OCI-LY1 (cell line): ENCODE measurements around the gene FANCD2.

Source experiments
- EZH2 ChIP-seq: fragments of 200-600 bp; sonication (generic), shearing (Covaris generic); IDR thresholded peaks from 2 replicates; pipeline ENCODE4 v1.8.0; 2017; ENCODE audit warnings: borderline replicate concordance, mixed run types, mild to moderate bottlenecking, antibody characterized with exemption, low read length, moderate library complexity, mixed read lengths
- TF ChIP-seq, protein P1 (sequence below): fragments of 200-600 bp; sonication (generic), shearing (Covaris generic); IDR thresholded peaks from 2 replicates; pipeline ENCODE4 v1.5.1; 2017; ENCODE audit warnings: mild to moderate bottlenecking, antibody characterized with exemption, low read length, moderate library complexity, mixed read lengths

GRCh38 chr3:9978710-9979305, 47.4 kb upstream of the FANCD2 start:
- no peak for TF ChIP-seq EZH2
- TF ChIP-seq, protein P1, sequence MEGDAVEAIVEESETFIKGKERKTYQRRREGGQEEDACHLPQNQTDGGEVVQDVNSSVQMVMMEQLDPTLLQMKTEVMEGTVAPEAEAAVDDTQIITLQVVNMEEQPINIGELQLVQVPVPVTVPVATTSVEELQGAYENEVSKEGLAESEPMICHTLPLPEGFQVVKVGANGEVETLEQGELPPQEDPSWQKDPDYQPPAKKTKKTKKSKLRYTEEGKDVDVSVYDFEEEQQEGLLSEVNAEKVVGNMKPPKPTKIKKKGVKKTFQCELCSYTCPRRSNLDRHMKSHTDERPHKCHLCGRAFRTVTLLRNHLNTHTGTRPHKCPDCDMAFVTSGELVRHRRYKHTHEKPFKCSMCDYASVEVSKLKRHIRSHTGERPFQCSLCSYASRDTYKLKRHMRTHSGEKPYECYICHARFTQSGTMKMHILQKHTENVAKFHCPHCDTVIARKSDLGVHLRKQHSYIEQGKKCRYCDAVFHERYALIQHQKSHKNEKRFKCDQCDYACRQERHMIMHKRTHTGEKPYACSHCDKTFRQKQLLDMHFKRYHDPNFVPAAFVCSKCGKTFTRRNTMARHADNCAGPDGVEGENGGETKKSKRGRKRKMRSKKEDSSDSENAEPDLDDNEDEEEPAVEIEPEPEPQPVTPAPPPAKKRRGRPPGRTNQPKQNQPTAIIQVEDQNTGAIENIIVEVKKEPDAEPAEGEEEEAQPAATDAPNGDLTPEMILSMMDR: no peak
